ENCODE measurements around the gene PPP1R2.

The PPP1R2 gene

GRCh38 chr3:195570344-195570743, 27.2 kb upstream of the PPP1R2 start:
- H3K36me3 ChIP-seq (ENCODE audit: control insufficient read depth in 5 of 5, insufficient read depth in 5 of 5, low read length in 5 of 5), result peaks cover 0 to 40% (median 26%) of the 10 kb centered on the region in 5 donors
- H3K4me1 ChIP-seq (ENCODE audit: control insufficient read depth in 5 of 5, insufficient read depth in 5 of 5, low read length in 5 of 5), result peaks cover 0 to 8% (median 0%) of the 10 kb centered on the region in 5 donors
- H3K27me3 ChIP-seq (ENCODE audit: control insufficient read depth in 5 of 5, insufficient read depth in 4 of 5, low read length in 5 of 5), result peaks cover 0 to 7% (median 4%) of the 10 kb centered on the region in 5 donors
- H3K27ac ChIP-seq (ENCODE audit: low read depth, low read length), result no peak overlapping the region
- no peak overlapping the region for H3K9ac ChIP-seq (ENCODE audit: low read length in 5 of 5)
- peaks cover 0 to 8% (median 4%) of the 10 kb centered on the region in 5 donors for H3K9me3 ChIP-seq (ENCODE audit: control insufficient read depth in 5 of 5, low read length in 5 of 5)
- no peak overlapping the region for H3K4me3 ChIP-seq (ENCODE audit: low read depth in 1 of 5, low read length in 5 of 5)

GRCh38 chr3:195568630-195569029, 25.5 kb upstream of the PPP1R2 start:
- peaks cover 3 to 7% (median 4%) of the 10 kb centered on the region in 5 donors for H3K27me3 ChIP-seq (ENCODE audit: control insufficient read depth in 5 of 5, insufficient read depth in 4 of 5, low read length in 5 of 5)
- no peak overlapping the region for H3K27ac ChIP-seq (ENCODE audit: low read depth, low read length)
- H3K4me1 ChIP-seq (ENCODE audit: control insufficient read depth in 5 of 5, insufficient read depth in 5 of 5, low read length in 5 of 5), result peaks cover 0 to 8% (median 0%) of the 10 kb centered on the region in 5 donors
- peaks cover 0 to 32% (median 23%) of the 10 kb centered on the region in 5 donors for H3K36me3 ChIP-seq (ENCODE audit: control insufficient read depth in 5 of 5, insufficient read depth in 5 of 5, low read length in 5 of 5)
- H3K9me3 ChIP-seq (ENCODE audit: control insufficient read depth in 5 of 5, low read length in 5 of 5), result no peaks in the 10 kb centered on the region
- no peak overlapping the region for H3K9ac ChIP-seq (ENCODE audit: low read length in 5 of 5)
- H3K4me3 ChIP-seq (ENCODE audit: low read depth in 1 of 5, low read length in 5 of 5), result no peak overlapping the region

- Histone ChIP-seq H3K27ac (ENCODE audit: low read depth, low read length) (no peak overlapping the region), H3K4me1 (ENCODE audit: control insufficient read depth in 5 of 5, insufficient read depth in 5 of 5, low read length in 5 of 5) (peaks cover 3 to 8% (median 6%) of the 10 kb centered on the region in 5 donors), H3K36me3 (ENCODE audit: control insufficient read depth in 5 of 5, insufficient read depth in 5 of 5, low read length in 5 of 5) (peaks cover 0 to 16% (median 9%) of the 10 kb centered on the region in 5 donors), H3K9me3 (ENCODE audit: control insufficient read depth in 5 of 5, low read length in 5 of 5) (no peaks in the 10 kb centered on the region), H3K27me3 (ENCODE audit: control insufficient read depth in 5 of 5, insufficient read depth in 4 of 5, low read length in 5 of 5) (peaks cover 3 to 7% (median 4%) of the 10 kb centered on the region in 5 donors), H3K9ac (ENCODE audit: low read length in 5 of 5) (no peak overlapping the region), H3K4me3 (ENCODE audit: low read depth in 1 of 5, low read length in 5 of 5) (no peak overlapping the region)
These were observed 23.7 kb upstream of the PPP1R2 start for GRCh38 chr3:195566797-195567196.

- H3K4me3 ChIP-seq (ENCODE audit: low read depth in 1 of 5, low read length in 5 of 5), result no peak overlapping the region
- H3K27ac ChIP-seq (ENCODE audit: low read depth, low read length), result no peak overlapping the region
These were observed 22.6 kb upstream of the PPP1R2 start for GRCh38 chr3:195565716-195566115.

GRCh38 chr3:195563317-195563716, 20.2 kb upstream of the PPP1R2 start:
- Histone ChIP-seq H3K27me3 (ENCODE audit: control insufficient read depth in 5 of 5, insufficient read depth in 4 of 5, low read length in 5 of 5) (peaks cover 3 to 7% (median 4%) of the 10 kb centered on the region in 5 donors), H3K4me1 (ENCODE audit: control insufficient read depth in 5 of 5, insufficient read depth in 5 of 5, low read length in 5 of 5) (peaks cover 0 to 6% (median 5%) of the 10 kb centered on the region in 5 donors), H3K4me3 (ENCODE audit: low read depth in 1 of 5, low read length in 5 of 5) (no peak overlapping the region), H3K9ac (ENCODE audit: low read length in 5 of 5) (no peak overlapping the region), H3K9me3 (ENCODE audit: control insufficient read depth in 5 of 5, low read length in 5 of 5) (no peaks in the 10 kb centered on the region), H3K27ac (ENCODE audit: low read depth, low read length) (no peak overlapping the region), H3K36me3 (ENCODE audit: control insufficient read depth in 5 of 5, insufficient read depth in 5 of 5, low read length in 5 of 5) (peaks cover 0 to under 1% (median 0%) of the 10 kb centered on the region in 5 donors)

More at GRCh38 chr3:195565716-195566115, 22.6 kb upstream of the PPP1R2 start:
- H3K4me1 ChIP-seq (ENCODE audit: control insufficient read depth in 5 of 5, insufficient read depth in 5 of 5, low read length in 5 of 5), result peaks cover 0 to 6% (median 5%) of the 10 kb centered on the region in 5 donors
- no peaks in the 10 kb centered on the region for H3K9me3 ChIP-seq (ENCODE audit: control insufficient read depth in 5 of 5, low read length in 5 of 5)
- H3K9ac ChIP-seq (ENCODE audit: low read length in 5 of 5), result no peak overlapping the region
- peaks cover 0 to 12% (median 1%) of the 10 kb centered on the region in 5 donors for H3K36me3 ChIP-seq (ENCODE audit: control insufficient read depth in 5 of 5, insufficient read depth in 5 of 5, low read length in 5 of 5)
- peaks cover 3 to 7% (median 4%) of the 10 kb centered on the region in 5 donors for H3K27me3 ChIP-seq (ENCODE audit: control insufficient read depth in 5 of 5, insufficient read depth in 4 of 5, low read length in 5 of 5)

GRCh38 chr3:195559723-195560409, 16.7 kb upstream of the PPP1R2 start:
- Histone ChIP-seq H3K9me3 (ENCODE audit: control insufficient read depth in 5 of 5, low read length in 5 of 5) (no peaks in the 10 kb centered on the region), H3K27me3 (ENCODE audit: control insufficient read depth in 5 of 5, insufficient read depth in 4 of 5, low read length in 5 of 5) (peaks cover 0 to under 1% (median 0%) of the 10 kb centered on the region in 5 donors), H3K36me3 (ENCODE audit: control insufficient read depth in 5 of 5, insufficient read depth in 5 of 5, low read length in 5 of 5) (no peaks in the 10 kb centered on the region), H3K4me3 (ENCODE audit: low read depth in 1 of 5, low read length in 5 of 5) (no peak overlapping the region), H3K4me1 (ENCODE audit: control insufficient read depth in 5 of 5, insufficient read depth in 5 of 5, low read length in 5 of 5) (peaks cover 0 to 6% (median 5%) of the 10 kb centered on the region in 5 donors), H3K9ac (ENCODE audit: low read length in 5 of 5) (no peak overlapping the region), H3K27ac (ENCODE audit: low read depth, low read length) (no peak overlapping the region)

- peaks cover 0 to 6% (median 5%) of the 10 kb centered on the region in 5 donors for H3K4me1 ChIP-seq (ENCODE audit: control insufficient read depth in 5 of 5, insufficient read depth in 5 of 5, low read length in 5 of 5)
- H3K9ac ChIP-seq (ENCODE audit: low read length in 5 of 5), result no peak overlapping the region
- no peak overlapping the region for H3K4me3 ChIP-seq (ENCODE audit: low read depth in 1 of 5, low read length in 5 of 5)
- H3K9me3 ChIP-seq (ENCODE audit: control insufficient read depth in 5 of 5, low read length in 5 of 5), result no peaks in the 10 kb centered on the region
- no peak overlapping the region for H3K27ac ChIP-seq (ENCODE audit: low read depth, low read length)
- H3K27me3 ChIP-seq (ENCODE audit: control insufficient read depth in 5 of 5, insufficient read depth in 4 of 5, low read length in 5 of 5), result no peaks in the 10 kb centered on the region
- H3K36me3 ChIP-seq (ENCODE audit: control insufficient read depth in 5 of 5, insufficient read depth in 5 of 5, low read length in 5 of 5), result no peaks in the 10 kb centered on the region
These were observed 15.5 kb upstream of the PPP1R2 start for GRCh38 chr3:195558602-195559001.

GRCh38 chr3:195557322-195557721, 14.2 kb upstream of the PPP1R2 start:
- no peaks in the 10 kb centered on the region for H3K4me1 ChIP-seq (ENCODE audit: control insufficient read depth in 5 of 5, insufficient read depth in 5 of 5, low read length in 5 of 5)
- H3K9me3 ChIP-seq (ENCODE audit: control insufficient read depth in 5 of 5, low read length in 5 of 5), result no peaks in the 10 kb centered on the region
- H3K27ac ChIP-seq (ENCODE audit: low read depth, low read length), result no peak overlapping the region
- H3K27me3 ChIP-seq (ENCODE audit: control insufficient read depth in 5 of 5, insufficient read depth in 4 of 5, low read length in 5 of 5), result no peaks in the 10 kb centered on the region
- H3K36me3 ChIP-seq (ENCODE audit: control insufficient read depth in 5 of 5, insufficient read depth in 5 of 5, low read length in 5 of 5), result no peaks in the 10 kb centered on the region
- no peak overlapping the region for H3K4me3 ChIP-seq (ENCODE audit: low read depth in 1 of 5, low read length in 5 of 5)
- no peak overlapping the region for H3K9ac ChIP-seq (ENCODE audit: low read length in 5 of 5)

- H3K27me3 ChIP-seq (ENCODE audit: control insufficient read depth in 5 of 5, insufficient read depth in 4 of 5, low read length in 5 of 5), result no peaks in the 10 kb centered on the region
- H3K4me1 ChIP-seq (ENCODE audit: control insufficient read depth in 5 of 5, insufficient read depth in 5 of 5, low read length in 5 of 5), result peaks cover 2 to 4% (median 4%) of the 10 kb centered on the region in 5 donors
- no peaks in the 10 kb centered on the region for H3K36me3 ChIP-seq (ENCODE audit: control insufficient read depth in 5 of 5, insufficient read depth in 5 of 5, low read length in 5 of 5)
These were observed 13.3 kb upstream of the PPP1R2 start for GRCh38 chr3:195556390-195556789.

GRCh38 chr3:195555110-195555509, 12.0 kb upstream of the PPP1R2 start:
- H3K36me3 ChIP-seq (ENCODE audit: control insufficient read depth in 5 of 5, insufficient read depth in 5 of 5, low read length in 5 of 5), result no peaks in the 10 kb centered on the region
- peaks cover 2 to 16% (median 13%) of the 10 kb centered on the region in 5 donors for H3K4me1 ChIP-seq (ENCODE audit: control insufficient read depth in 5 of 5, insufficient read depth in 5 of 5, low read length in 5 of 5)
- no peak overlapping the region for H3K27ac ChIP-seq (ENCODE audit: low read depth, low read length)
- no peak overlapping the region for H3K9ac ChIP-seq (ENCODE audit: low read length in 5 of 5)
- H3K4me3 ChIP-seq (ENCODE audit: low read depth in 1 of 5, low read length in 5 of 5), result no peak overlapping the region
- no peaks in the 10 kb centered on the region for H3K27me3 ChIP-seq (ENCODE audit: control insufficient read depth in 5 of 5, insufficient read depth in 4 of 5, low read length in 5 of 5)
- no peaks in the 10 kb centered on the region for H3K9me3 ChIP-seq (ENCODE audit: control insufficient read depth in 5 of 5, low read length in 5 of 5)

More at GRCh38 chr3:195556390-195556789, 13.3 kb upstream of the PPP1R2 start:
- Histone ChIP-seq H3K4me3 (ENCODE audit: low read depth in 1 of 5, low read length in 5 of 5) (no peak overlapping the region), H3K27ac (ENCODE audit: low read depth, low read length) (no peak overlapping the region), H3K9ac (ENCODE audit: low read length in 5 of 5) (no peak overlapping the region), H3K9me3 (ENCODE audit: control insufficient read depth in 5 of 5, low read length in 5 of 5) (no peaks in the 10 kb centered on the region)
